Coronary artery (tissue), 2 donors: ENCODE measurements around the gene TBX1.

Experiments used
- DNase-seq: peaks from one replicate; pipeline ENCODE4 v3.0.0-alpha.2; 2017; ENCODE audit warnings: low spot score
- H3K27ac ChIP-seq, 2 donors: fragments of 200-600 bp; sonication (generic); one replicate each; pipeline ENCODE4 v1.5.1; 2016 to 2019
- H3K4me3 ChIP-seq: fragments of 200-600 bp; sonication (generic); 2 replicates; pipeline ENCODE4 v1.5.1; 2016; ENCODE audit warnings: mild to moderate bottlenecking, moderate library complexity
- CTCF ChIP-seq: fragments of 200-600 bp; sonication (generic); IDR thresholded peaks from one replicate; pipeline ENCODE4 v1.5.1; 2019; ENCODE audit warnings: antibody characterized with exemption

Gene TBX1

GRCh38 chr22:19739448-19739895, 21.1 kb upstream of the TBX1 start:
- Histone ChIP-seq H3K27ac (no peak overlapping the region), H3K4me3 (no peak overlapping the region)
- no peak for DNase-seq
- no peak for TF ChIP-seq CTCF

DNA sequence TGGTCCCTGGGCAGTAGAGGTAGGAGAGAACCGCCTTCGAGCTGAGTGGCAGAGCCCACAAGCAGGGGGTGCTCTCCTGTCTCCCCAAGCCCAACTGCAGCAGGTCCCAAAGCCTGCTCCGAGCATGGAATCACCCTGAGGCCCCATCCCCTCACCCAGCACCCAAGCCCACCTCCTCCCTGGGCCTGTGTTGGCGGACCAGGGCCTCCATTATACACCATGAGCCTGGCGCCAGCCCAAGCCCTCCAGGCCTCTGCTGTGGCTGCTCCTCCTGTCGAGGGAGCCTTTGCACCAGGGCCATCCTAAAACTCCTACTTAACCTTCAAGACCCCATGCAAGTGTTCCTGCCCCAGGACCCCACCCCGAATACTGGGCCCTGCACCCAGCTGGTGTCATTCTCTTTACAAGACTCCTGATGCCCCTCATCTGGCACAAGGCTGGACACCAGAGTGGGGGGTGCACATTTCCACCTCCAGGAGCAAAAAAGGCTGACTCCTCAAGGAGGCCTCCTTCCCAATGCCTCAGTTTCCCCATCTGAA, 20.6 kb upstream of the TBX1 start:
- Histone ChIP-seq H3K27ac (no peak overlapping the region), H3K4me3 (no peak overlapping the region)
- TF ChIP-seq CTCF: no peak
- no peak for DNase-seq

DNA sequence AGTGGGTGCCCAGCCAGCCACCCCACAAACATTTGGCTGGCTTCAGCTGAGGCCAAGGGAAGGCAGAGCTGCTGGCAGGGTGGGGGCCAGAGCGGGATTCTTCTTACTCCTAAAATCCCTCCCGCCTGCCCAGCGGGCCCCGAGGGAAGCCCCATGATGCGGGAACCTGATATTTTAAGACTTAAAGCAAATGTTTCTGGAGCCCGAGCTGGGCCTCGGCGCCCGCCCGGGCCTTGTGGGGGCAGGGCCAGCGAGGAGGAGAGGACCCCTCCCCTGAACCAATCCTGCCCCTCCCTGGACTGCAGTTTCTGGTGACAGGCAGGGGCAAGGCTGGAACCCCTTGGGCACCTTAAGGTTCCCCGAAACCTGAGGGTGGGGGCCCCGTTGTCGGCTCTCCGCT, 20.0 kb upstream of the TBX1 start:
- TF ChIP-seq CTCF: no peak

DNA sequence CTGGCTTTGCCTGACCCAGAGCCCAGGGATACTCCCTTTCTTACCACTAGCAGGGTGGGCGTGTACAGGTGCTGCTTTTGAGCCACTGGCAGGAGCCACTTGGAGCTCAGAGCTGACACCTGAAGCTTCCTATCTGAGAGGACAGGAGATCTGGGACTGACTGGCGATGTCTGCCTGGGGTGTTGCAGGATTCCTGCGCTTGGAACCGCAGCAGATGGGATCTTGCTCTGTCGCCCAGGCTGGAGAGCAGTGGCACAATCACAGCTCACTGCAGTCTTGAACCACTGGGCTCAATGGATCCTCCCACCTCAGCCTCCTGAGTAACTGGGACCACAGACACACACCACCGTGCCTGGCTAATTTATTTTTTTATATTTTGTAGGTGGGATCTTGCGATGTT, 19.5 kb upstream of the TBX1 start:
- H3K27ac ChIP-seq: no peak overlapping the region
- no peak overlapping the region for H3K4me3 ChIP-seq
- DNase-seq: no peak
- no peak for TF ChIP-seq CTCF

More for the DNA sequence above, 20.0 kb upstream of the TBX1 start:
- Histone ChIP-seq H3K27ac (no peak overlapping the region), H3K4me3 (no peak overlapping the region)
- no peak for DNase-seq

GRCh38 chr22:19742160-19743066, 18.2 kb upstream of the TBX1 start:
- Histone ChIP-seq H3K27ac (no peak overlapping the region), H3K4me3 (no peak overlapping the region)
- no peak for TF ChIP-seq CTCF
- no peak for DNase-seq

DNA sequence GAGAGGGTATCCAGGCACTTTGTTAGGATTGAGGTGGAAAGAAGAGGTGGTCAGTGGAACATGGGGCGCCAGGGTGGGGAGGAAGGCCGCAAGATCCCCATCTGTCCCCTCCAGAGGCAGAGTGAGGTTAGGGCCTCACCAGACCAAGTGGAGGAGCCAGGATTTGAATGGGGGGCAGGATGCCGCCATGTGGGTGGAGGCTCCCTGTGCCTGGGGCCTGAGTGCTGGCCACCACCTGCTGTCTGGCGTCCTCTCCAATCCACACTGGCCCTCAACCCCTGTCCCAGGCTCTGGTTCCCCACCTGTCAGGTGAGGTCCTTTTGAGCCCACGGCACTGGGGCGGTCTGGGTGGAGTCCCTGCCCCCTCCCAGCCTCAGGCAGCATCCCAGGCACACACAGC, 17.5 kb upstream of the TBX1 start:
- DNase-seq: no peak
- Histone ChIP-seq H3K27ac (no peak overlapping the region), H3K4me3 (no peak overlapping the region)
- TF ChIP-seq CTCF: no peak

GRCh38 chr22:19743651-19744050, 16.9 kb upstream of the TBX1 start:
- Histone ChIP-seq H3K4me3 (no peak overlapping the region), H3K27ac (no peak overlapping the region)
- no peak for TF ChIP-seq CTCF

More at GRCh38 chr22:19743651-19744050, 16.9 kb upstream of the TBX1 start:
- DNase-seq: no peak
